Measurements from ENCODE around the gene RPGRIP1L. TPM values are rescaled to one million over a fixed set of nuclear protein-coding genes. Genes with fewer than 3 reads are reported as not detected.

The RPGRIP1L gene
- total RNA-seq, 1 donor from 2014 or later = 10.8 TPM

DNA sequence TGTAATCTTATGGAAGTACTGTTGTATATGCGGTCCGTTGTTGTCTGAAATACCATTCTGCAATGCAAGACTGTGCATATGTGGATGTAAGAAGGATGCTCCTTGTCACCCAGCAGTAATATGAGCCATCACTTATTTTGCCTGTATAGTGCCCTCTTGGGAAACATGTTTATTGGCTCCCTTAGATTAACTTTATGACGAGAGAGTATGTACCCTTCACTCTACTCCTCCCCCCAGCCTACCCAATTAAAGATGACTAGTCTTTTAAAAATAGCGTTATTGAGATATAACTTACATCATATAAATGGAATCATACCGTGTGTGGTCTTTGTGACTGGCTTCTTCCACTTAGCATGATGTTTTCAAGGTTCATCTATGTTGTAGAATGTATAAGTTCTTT, 33.9 kb upstream of the RPGRIP1L start:
- Mint-ChIP-seq H3K9me3 (ENCODE audit: low read depth) (no peaks in the 10 kb centered on the region), H3K36me3 (ENCODE audit: low read depth) (no peaks in the 10 kb centered on the region), H3K4me3 (ENCODE audit: unreplicated experiment) (no peak overlapping the region), H3K27ac (ENCODE audit: unreplicated experiment) (no peak overlapping the region), H3K4me1 (ENCODE audit: low read depth) (peaks cover 14% of the 10 kb centered on the region), H3K27me3 (ENCODE audit: low read depth) (no peaks in the 10 kb centered on the region)
- no peak for TF ChIP-seq CTCF (IDR thresholded peaks at IDR 0.05)
- DNase-seq (ENCODE audit: low spot score) = no peak

DNA sequence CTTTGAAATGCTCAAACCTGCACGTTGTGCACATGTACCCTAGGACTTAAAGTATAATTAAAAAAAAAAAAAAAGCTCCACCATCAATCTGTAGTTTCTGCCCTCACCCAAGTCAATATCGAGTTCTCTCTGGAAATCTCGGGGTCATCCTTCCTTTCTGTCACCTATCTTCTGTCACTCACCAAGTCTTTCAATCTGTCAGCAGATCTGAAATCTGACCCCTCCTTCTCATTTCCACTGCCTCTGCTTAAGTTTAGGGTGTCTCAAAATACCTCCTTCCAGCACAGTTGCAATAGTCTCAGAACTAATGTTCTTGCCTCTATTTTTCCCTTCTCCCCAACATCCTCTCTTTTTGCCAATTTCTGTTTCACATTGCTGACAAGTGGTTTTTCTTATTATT, 32.6 kb upstream of the RPGRIP1L start:
- no peak for DNase-seq (ENCODE audit: low spot score)
- H3K36me3 Mint-ChIP-seq (ENCODE audit: low read depth) = no peaks in the 10 kb centered on the region
- no peak overlapping the region for H3K27ac Mint-ChIP-seq (ENCODE audit: unreplicated experiment)
- H3K4me3 Mint-ChIP-seq (ENCODE audit: unreplicated experiment) = no peak overlapping the region
- no peak for TF ChIP-seq CTCF (IDR thresholded peaks at IDR 0.05)
- no peaks in the 10 kb centered on the region for H3K9me3 Mint-ChIP-seq (ENCODE audit: low read depth)
- H3K27me3 Mint-ChIP-seq (ENCODE audit: low read depth) = no peaks in the 10 kb centered on the region
- peaks cover 19% of the 10 kb centered on the region for H3K4me1 Mint-ChIP-seq (ENCODE audit: low read depth)

GRCh38 chr16:53734908-53735307, 31.2 kb upstream of the RPGRIP1L start:
- H3K4me3 Mint-ChIP-seq (ENCODE audit: unreplicated experiment) = no peak overlapping the region
- peaks cover 19% of the 10 kb centered on the region for H3K4me1 Mint-ChIP-seq (ENCODE audit: low read depth)
- no peak overlapping the region for H3K27ac Mint-ChIP-seq (ENCODE audit: unreplicated experiment)
- no peak for DNase-seq (ENCODE audit: low spot score)
- H3K9me3 Mint-ChIP-seq (ENCODE audit: low read depth) = no peaks in the 10 kb centered on the region
- no peaks in the 10 kb centered on the region for H3K36me3 Mint-ChIP-seq (ENCODE audit: low read depth)
- no peak for TF ChIP-seq CTCF (IDR thresholded peaks at IDR 0.05)
- no peaks in the 10 kb centered on the region for H3K27me3 Mint-ChIP-seq (ENCODE audit: low read depth)

DNA sequence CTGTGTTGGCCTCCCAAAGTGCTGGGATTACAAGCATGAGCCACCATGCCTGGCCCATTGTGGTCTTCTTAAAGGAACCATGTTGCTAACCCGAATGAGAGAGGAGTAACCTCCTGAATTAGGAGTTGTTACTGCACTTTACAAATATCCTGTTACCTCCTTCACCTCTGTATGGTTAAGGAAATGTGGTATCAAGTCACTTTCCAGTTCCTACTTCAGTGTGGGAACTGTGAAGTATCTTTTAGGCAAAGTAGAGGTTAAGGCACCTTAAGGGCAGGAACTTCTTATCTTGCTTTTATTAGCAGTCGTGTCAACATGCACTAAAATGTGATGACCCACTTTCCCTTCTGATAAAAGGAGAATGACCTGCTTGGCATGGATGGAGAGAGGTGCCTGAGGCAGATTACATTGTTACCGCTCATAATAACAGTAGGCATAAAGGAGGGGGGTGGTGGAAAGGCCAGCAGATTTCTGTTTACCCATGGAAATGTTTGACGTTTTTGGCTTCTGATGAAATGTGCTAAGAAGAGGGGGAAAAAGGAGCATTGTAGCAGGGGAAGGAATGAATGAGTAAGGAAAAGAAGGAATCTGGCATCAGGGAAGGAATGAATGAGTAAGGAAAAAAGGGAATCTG, 28.8 kb upstream of the RPGRIP1L start:
- Mint-ChIP-seq H3K27me3 (ENCODE audit: low read depth) (no peaks in the 10 kb centered on the region), H3K4me3 (ENCODE audit: unreplicated experiment) (no peak overlapping the region), H3K9me3 (ENCODE audit: low read depth) (no peaks in the 10 kb centered on the region), H3K36me3 (ENCODE audit: low read depth) (peaks cover 2% of the 10 kb centered on the region), H3K4me1 (ENCODE audit: low read depth) (peaks cover 19% of the 10 kb centered on the region), H3K27ac (ENCODE audit: unreplicated experiment) (peak overlapping the region; percentile 45)
- DNase-seq (ENCODE audit: low spot score) = no peak
- no peak for TF ChIP-seq CTCF (IDR thresholded peaks at IDR 0.05)

DNA sequence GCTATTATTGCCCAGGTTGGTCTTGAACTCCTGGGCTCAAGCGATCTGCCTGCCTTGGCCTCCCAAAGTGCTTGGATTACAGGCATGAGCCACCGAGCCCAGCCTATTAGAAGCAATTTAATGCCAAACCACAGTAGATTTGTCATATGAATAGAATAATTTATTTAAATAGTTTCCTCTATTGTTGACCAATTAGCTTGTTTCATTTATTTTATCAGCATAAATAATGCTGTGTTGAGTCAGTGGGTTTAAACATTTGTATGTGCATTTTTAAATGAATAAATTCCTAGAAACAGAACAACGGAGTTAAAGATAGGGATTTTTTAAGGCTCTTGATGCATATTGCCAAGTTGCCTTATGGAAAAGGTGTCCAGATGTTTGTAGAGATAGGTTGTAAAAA, 27.0 kb upstream of the RPGRIP1L start:
- H3K4me3 Mint-ChIP-seq (ENCODE audit: unreplicated experiment) = no peak overlapping the region
- no peaks in the 10 kb centered on the region for H3K27me3 Mint-ChIP-seq (ENCODE audit: low read depth)
- DNase-seq (ENCODE audit: low spot score) = no peak
- peaks cover 2% of the 10 kb centered on the region for H3K36me3 Mint-ChIP-seq (ENCODE audit: low read depth)
- no peak overlapping the region for H3K27ac Mint-ChIP-seq (ENCODE audit: unreplicated experiment)
- H3K4me1 Mint-ChIP-seq (ENCODE audit: low read depth) = peaks cover 30% of the 10 kb centered on the region
- no peaks in the 10 kb centered on the region for H3K9me3 Mint-ChIP-seq (ENCODE audit: low read depth)
- TF ChIP-seq CTCF (IDR thresholded peaks at IDR 0.05) = no peak

Measured in chondrocyte (in vitro differentiated cells).